ENCODE results near the gene MAU2. TPM values are rescaled to one million over a fixed set of nuclear protein-coding genes. Genes with fewer than 3 reads are reported as not detected.
A peak's percentile ranks its signal among the peaks of the same experiment; 100 is the strongest.

Gene MAU2
- total and polyA plus RNA-seq, 2 of the 8 experiments (the other 6 are each of a cell fraction or from before 2014, with no cell fraction given) = 32.0 to 40.8 TPM

DNA sequence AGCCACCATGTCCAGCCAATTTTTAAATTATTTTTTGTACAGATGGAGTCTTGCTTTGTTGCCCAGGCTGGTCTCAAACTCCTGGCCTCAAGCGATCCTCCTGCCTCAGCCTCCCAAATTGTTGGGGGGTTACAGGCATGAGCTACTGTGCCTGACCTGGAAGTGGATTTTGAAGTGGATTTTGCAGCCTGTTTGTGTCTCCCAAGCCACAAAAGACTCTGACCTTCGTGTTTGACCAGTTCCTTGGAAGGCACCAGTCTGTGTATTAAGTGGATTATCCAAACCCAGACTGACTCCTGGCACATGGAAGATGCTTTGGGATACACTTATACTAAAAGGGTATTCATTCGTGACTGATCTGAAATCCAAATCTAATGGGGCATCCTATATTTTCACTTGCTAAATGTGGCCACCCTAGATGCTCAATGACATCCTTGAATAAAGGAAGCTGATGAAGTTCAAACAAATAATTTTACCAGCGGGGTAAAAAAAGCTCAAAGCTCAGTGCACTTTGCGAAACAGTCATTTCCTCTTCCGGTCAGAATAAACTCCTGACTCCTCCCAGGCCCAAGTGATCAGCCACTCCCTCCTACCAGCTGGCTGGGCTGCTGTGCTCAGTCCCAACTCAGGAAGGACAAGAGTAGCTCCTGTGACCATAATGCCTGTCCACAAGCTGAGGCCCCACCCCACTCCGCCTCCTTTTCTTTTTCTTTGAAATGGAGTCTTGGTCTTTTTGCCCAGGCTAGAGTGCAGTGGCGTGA is 52.2 kb downstream of the MAU2 start:
- Histone ChIP-seq H2BK5ac (ENCODE audit: low read depth, low read length) (no peak overlapping the region), H2AK5ac (ENCODE audit: low read depth, low read length) (no peak overlapping the region), H4K5ac (ENCODE audit: insufficient read length, low read depth, low read length) (no peak overlapping the region), H3K27me3 (replicated peaks in 1 of 4; ENCODE audit: control insufficient read depth in 3 of 4, extremely low read depth in 1 of 4, insufficient read depth in 3 of 4, low read length in 3 of 4) (no peaks in the 10 kb centered on the region), H3K14ac (ENCODE audit: insufficient read length) (no peak overlapping the region), H3K23me2 (ENCODE audit: low read depth, low read length) (no peaks in the 10 kb centered on the region), H3K79me2 (ENCODE audit: control insufficient read depth in 1 of 2, insufficient read depth in 2 of 2, low read length in 2 of 2) (no peaks in the 10 kb centered on the region), H3K79me1 (ENCODE audit: low read depth, low read length) (no peaks in the 10 kb centered on the region), H2BK12ac (ENCODE audit: low read depth, low read length) (no peak overlapping the region), H2BK20ac (ENCODE audit: low read length) (no peak overlapping the region), H3K9ac (replicated peaks in 1 of 4; ENCODE audit: extremely low read depth in 1 of 4, low read depth in 3 of 4, low read length in 3 of 4) (no peak overlapping the region), H3K4me1 (replicated peaks in 1 of 4; ENCODE audit: control insufficient read depth in 3 of 4, insufficient read depth in 4 of 4, low read length in 3 of 4) (peaks cover 0 to 4% (median 4%) of the 10 kb centered on the region in 4 experiments; a peak in 5 of 7 replicates), H3K36me3 (ENCODE audit: control insufficient read depth in 2 of 4, insufficient read depth in 4 of 4, low read length in 3 of 4) (no peaks in the 10 kb centered on the region), H2AFZ (ENCODE audit: low read length) (peak overlapping the region; percentile 41; the same call in 1 of the 2 replicates), H3K4ac (replicated peaks; ENCODE audit: insufficient read length, low read depth, low read length) (no peak overlapping the region), H4K8ac (ENCODE audit: extremely low read depth, insufficient read depth, low read length) (no peak overlapping the region; the same call in 1 of the 2 replicates), H2BK120ac (replicated peaks; ENCODE audit: low read depth, low read length) (no peak overlapping the region), H3K56ac (replicated peaks; ENCODE audit: insufficient read length, low read depth, low read length) (no peak overlapping the region), H4K91ac (replicated peaks; ENCODE audit: insufficient read length, low read length) (no peak overlapping the region), H3K23ac (ENCODE audit: insufficient read length) (no peak overlapping the region), H3K27ac (ENCODE audit: low read depth, low read length) (no peak overlapping the region), H2BK15ac (ENCODE audit: low read length) (no peak overlapping the region), H3K4me2 (ENCODE audit: insufficient read depth in 1 of 2, low read depth in 2 of 2, low read length in 2 of 2) (no peak overlapping the region), H3K9me3 (ENCODE audit: insufficient read depth in 2 of 2, low read depth in 1 of 2, low read length in 1 of 2) (no peaks in the 10 kb centered on the region), H3K4me3 (ENCODE audit: extremely low read depth in 1 of 4, insufficient read depth in 2 of 4, low read depth in 3 of 4, low read length in 4 of 4) (no peak overlapping the region), H3K18ac (ENCODE audit: extremely low read depth, low read length) (no peak overlapping the region), H4K20me1 (replicated peaks in 1 of 2; ENCODE audit: control insufficient read depth in 1 of 2, insufficient read depth in 2 of 2, low read length in 2 of 2) (no peaks in the 10 kb centered on the region)
- ChIA-PET POLR2A (ENCODE audit: partially characterized antibody) (interaction anchor here (0.9 to 1.7 kb wide), 3 partner anchors 10 to 134 kb away, joined by 3 to 4 read pairs (median 3); partner anchors contain the start of gene GATAD2A), CTCF (ENCODE audit: partially characterized antibody) (interaction anchor here (0.6 to 3.2 kb wide), 7 partner anchors 11 to 327 kb away, joined by 3 to 21 read pairs (median 4); no protein-coding TSS in a partner anchor)
- 88% methylated on average over 8 of the region's 8 CpGs; no CpG with 5 or more reads in 1 of the 2 experiments for WGBS, 2 experiments (ENCODE audit: extremely low coverage in 1 of 2, insufficient coverage in 1 of 2, insufficient read length in 1 of 2, insufficient replicate concordance in 2 of 2, low coverage in 1 of 2, low lambda C conversion rate in 2 of 2, missing lambda C conversion rate in 1 of 2)
- DNase-seq (ENCODE audit: low read depth in 1 of 2, low spot score in 2 of 2) = no peak
- no peak for TF ChIP-seq POU5F1 (IDR thresholded peaks at IDR 0.05; ENCODE audit: low read depth, low read length)
- TF ChIP-seq CEBPB (IDR thresholded peaks at IDR 0.05; ENCODE audit: low read depth, low read length) = no peak
- no peak for TF ChIP-seq GABPA (IDR thresholded peaks at IDR 0.05; ENCODE audit: borderline replicate concordance, insufficient read depth, low read length)
- no peak for TF ChIP-seq EZH2 (IDR thresholded peaks at IDR 0.05; ENCODE audit: low read depth, low read length, severe bottlenecking)
- TF ChIP-seq, protein P1, sequence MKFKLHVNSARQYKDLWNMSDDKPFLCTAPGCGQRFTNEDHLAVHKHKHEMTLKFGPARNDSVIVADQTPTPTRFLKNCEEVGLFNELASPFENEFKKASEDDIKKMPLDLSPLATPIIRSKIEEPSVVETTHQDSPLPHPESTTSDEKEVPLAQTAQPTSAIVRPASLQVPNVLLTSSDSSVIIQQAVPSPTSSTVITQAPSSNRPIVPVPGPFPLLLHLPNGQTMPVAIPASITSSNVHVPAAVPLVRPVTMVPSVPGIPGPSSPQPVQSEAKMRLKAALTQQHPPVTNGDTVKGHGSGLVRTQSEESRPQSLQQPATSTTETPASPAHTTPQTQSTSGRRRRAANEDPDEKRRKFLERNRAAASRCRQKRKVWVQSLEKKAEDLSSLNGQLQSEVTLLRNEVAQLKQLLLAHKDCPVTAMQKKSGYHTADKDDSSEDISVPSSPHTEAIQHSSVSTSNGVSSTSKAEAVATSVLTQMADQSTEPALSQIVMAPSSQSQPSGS (IDR thresholded peaks at IDR 0.05; ENCODE audit: low read length) = no peak
- no peak for FAIRE-seq
